Ovary (tissue), 3 donors: ENCODE measurements around the gene ANTXRL.

Source experiments
- POLR2A ChIP-seq: fragments of 450-650 bp; IDR thresholded peaks from one replicate; pipeline ENCODE4 v1.6.1; 2017; ENCODE audit warnings: antibody characterized with exemption, mild to moderate bottlenecking, moderate library complexity
- TF ChIP-seq, protein P1 (sequence below), 3 donors: fragments of 450-650 bp in 2 of 3; fragments of 200-600 bp in 1 of 3; IDR thresholded peaks; one replicate each; pipeline versions ENCODE4 v1.5.1 to v1.8.0; 2016 to 2022; ENCODE audit warnings: antibody characterized with exemption in 3 of 3, mild to moderate bottlenecking in 1 of 3
- donor health status: DM: no; HTN: no; CAD: no.

DNA sequence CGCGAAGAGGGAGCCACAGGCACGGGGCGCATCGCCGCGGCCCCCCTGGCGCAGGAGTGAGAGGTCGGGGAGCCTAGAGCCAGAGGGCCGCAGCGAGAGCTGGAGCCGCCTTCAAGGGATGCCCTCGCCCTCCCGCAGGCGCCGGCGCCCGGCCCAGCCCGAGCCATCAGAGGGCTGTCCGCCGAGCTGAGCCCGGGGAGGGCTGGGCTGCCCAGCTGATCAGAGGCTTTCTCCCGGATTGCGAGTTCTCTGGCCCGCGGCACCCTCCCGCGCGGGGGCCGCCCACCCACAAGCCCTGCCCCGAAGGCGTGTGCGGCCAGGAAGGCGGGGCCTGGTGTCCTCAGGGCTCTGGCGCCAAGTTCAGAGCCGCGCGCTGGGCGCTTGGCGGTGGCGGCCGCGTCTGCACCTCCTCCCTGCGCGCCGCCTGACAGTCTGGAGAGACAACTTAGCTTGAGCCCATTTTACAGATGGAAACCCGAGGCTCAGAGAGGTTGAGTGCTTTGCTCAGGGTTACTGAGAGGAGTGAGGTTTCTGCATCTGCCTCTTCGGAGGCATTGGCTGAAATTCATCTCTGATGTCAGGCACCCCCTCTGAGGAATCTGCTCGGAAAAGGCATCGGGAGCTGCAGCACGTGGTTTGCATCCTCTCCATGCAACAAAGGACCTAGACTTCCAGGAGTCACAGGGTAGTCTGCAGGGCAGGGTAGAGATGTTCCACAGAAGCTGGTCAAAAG lies 3.8 kb upstream of the ANTXRL start:
- TF ChIP-seq, protein P1, sequence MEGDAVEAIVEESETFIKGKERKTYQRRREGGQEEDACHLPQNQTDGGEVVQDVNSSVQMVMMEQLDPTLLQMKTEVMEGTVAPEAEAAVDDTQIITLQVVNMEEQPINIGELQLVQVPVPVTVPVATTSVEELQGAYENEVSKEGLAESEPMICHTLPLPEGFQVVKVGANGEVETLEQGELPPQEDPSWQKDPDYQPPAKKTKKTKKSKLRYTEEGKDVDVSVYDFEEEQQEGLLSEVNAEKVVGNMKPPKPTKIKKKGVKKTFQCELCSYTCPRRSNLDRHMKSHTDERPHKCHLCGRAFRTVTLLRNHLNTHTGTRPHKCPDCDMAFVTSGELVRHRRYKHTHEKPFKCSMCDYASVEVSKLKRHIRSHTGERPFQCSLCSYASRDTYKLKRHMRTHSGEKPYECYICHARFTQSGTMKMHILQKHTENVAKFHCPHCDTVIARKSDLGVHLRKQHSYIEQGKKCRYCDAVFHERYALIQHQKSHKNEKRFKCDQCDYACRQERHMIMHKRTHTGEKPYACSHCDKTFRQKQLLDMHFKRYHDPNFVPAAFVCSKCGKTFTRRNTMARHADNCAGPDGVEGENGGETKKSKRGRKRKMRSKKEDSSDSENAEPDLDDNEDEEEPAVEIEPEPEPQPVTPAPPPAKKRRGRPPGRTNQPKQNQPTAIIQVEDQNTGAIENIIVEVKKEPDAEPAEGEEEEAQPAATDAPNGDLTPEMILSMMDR (IDR thresholded peaks at IDR 0.05) = no peak
- no peak for TF ChIP-seq POLR2A
